Thymus (tissue), 11 donors: Measurements from ENCODE around the gene ZNF208. TPM values are rescaled to one million over a fixed set of nuclear protein-coding genes. Genes with fewer than 3 reads are reported as not detected.
"Not testable (repeated sequence)": the region's sequence is repeated elsewhere in the genome, so short reads cannot be mapped to it uniquely, and the experiment has no call there.

Source experiments
- DNase-seq, 9 donors: peaks; one replicate each; pipeline ENCODE4 v3.0.0-alpha.2; 2013; ENCODE audit warnings: low spot score in 9 of 9, low read depth in 6 of 9, missing footprints in 1 of 9
- H3K27ac ChIP-seq, 2 donors: one replicate each; pipeline ENCODE4 v1.5.1; 2013; ENCODE audit warnings: control low read depth in 1 of 2, low read depth in 1 of 2, low read length in 1 of 2, mild to moderate bottlenecking in 1 of 2, moderate library complexity in 1 of 2
- H3K27me3 ChIP-seq, 2 donors: one replicate each; pipeline ENCODE4 v1.5.1; 2013; ENCODE audit warnings: low read length in 1 of 2; ENCODE audit not compliant: control insufficient read depth in 2 of 2, insufficient read depth in 1 of 2
- H3K36me3 ChIP-seq, 2 donors: one replicate each; pipeline ENCODE4 v1.5.1; 2013; ENCODE audit warnings: low read length in 1 of 2, mild to moderate bottlenecking in 1 of 2, moderate library complexity in 1 of 2; ENCODE audit not compliant: control insufficient read depth in 2 of 2, insufficient read depth in 2 of 2
- H3K4me1 ChIP-seq, 2 donors: one replicate each; pipeline ENCODE4 v1.5.1; 2013; ENCODE audit warnings: low read length in 2 of 2; ENCODE audit not compliant: control insufficient read depth in 2 of 2, insufficient read depth in 2 of 2
- H3K4me3 ChIP-seq, 2 donors: one replicate each; pipeline ENCODE4 v1.5.1; 2013; ENCODE audit warnings: low read length in 2 of 2, control low read depth in 1 of 2, mild to moderate bottlenecking in 1 of 2
- H3K9me3 ChIP-seq, 2 donors: one replicate each; pipeline ENCODE4 v1.5.1; 2013; ENCODE audit warnings: low read length in 1 of 2, mild to moderate bottlenecking in 1 of 2; ENCODE audit not compliant: control insufficient read depth in 2 of 2, insufficient read depth in 1 of 2
- WGBS: extraction: QIAGEN DNeasy Blood & Tissue Kit; methylation state at CpG from one replicate; pipeline ENCODE4 v1.1.7; 2013; 5-methylcytosine and 5-hydroxymethylcytosine counted together
- polyA plus RNA-seq: library from polyadenylated mRNA; stranded (reverse); fragments of 200-250 nt; gene quantifications from one replicate; pipeline ENCODE4 v1.2.3, GENCODE V29; 2013
- total RNA-seq: library from RNA; stranded (reverse); fragments of 120-200 nt; gene quantifications from one replicate; pipeline ENCODE4 v1.2.4, GENCODE V29; 2013
- donor health status: healthy.

Gene ZNF208
- total and polyA plus RNA-seq, 2 donors = 0.14 to 0.23 TPM

- Histone ChIP-seq H3K36me3 (no peaks in the 10 kb centered on the region), H3K4me1 (no peaks in the 10 kb centered on the region), H3K27ac (no peak overlapping the region), H3K4me3 (no peak overlapping the region), H3K9me3 (peaks cover 3 to 5% of the 10 kb centered on the region in 2 donors), H3K27me3 (no peaks in the 10 kb centered on the region)
- WGBS = 99% methylated on average over 3 of the region's 3 CpGs
- no peak for DNase-seq
These were observed 108.9 kb downstream of the ZNF208 start for GRCh38 chr19:21901861-21902260.

- Histone ChIP-seq H3K4me3 (no peak overlapping the region), H3K4me1 (no peaks in the 10 kb centered on the region), H3K36me3 (no peaks in the 10 kb centered on the region), H3K27me3 (no peaks in the 10 kb centered on the region), H3K27ac (no peak overlapping the region), H3K9me3 (peaks cover 3 to 5% of the 10 kb centered on the region in 2 donors)
- no peak for DNase-seq
- WGBS = 98% methylated on average over 1 of the region's 1 CpG
These were observed 110.3 kb downstream of the ZNF208 start for GRCh38 chr19:21900401-21900800.

DNA sequence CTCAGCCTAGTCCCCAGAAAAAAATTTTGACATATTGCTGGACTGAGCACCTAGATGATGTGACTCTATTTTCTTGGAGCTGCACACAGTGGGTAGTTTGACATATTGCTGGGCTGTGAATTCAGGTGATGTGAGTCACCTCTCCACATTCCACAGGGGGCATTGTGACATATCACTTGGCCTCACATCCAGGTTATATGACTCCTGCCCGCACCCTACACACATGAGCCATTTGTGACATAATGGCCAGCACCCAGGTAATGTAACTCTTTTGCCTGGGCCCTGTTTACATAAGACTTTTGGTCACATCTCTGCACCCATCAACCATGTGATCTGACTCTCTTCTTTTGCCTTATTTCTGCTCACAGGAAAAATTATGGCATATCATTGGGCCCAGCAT, 119.7 kb downstream of the ZNF208 start:
- Histone ChIP-seq H3K36me3 (no peaks in the 10 kb centered on the region), H3K4me1 (no peaks in the 10 kb centered on the region), H3K4me3 (no peak overlapping the region), H3K27me3 (no peaks in the 10 kb centered on the region), H3K27ac (no peak overlapping the region), H3K9me3 (peaks cover 0 to 3% of the 10 kb centered on the region in 2 donors)
- WGBS = 94% methylated on average over 1 of the region's 1 CpG
- DNase-seq = no peak

DNA sequence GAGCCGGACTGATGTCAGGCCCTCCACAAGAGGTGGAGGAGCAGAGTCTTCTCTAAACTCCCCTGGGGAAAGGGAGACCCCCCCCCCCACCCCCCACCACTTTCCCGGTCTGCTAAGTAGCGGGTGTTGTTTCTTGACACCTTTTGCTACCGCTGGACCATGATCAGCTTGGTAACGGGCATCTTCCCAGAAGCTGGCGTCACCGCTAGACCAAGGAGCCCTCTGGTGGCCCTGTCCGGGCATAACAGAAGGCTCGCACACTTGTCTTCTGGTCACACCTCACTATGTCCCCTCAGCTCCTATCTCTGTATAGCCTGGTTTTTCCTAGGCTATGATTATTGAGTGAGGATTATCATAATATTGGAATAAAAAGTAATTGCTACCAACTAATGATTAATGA, 120.7 kb downstream of the ZNF208 start:
- H3K4me3 ChIP-seq, H3K27ac ChIP-seq, H3K9me3 ChIP-seq, DNase-seq, H3K27me3 ChIP-seq, H3K36me3 ChIP-seq, H3K4me1 ChIP-seq: not testable (repeated sequence)
- WGBS = 21% methylated on average over 9 of the region's 9 CpGs

GRCh38 chr19:21885516-21885915, 125.2 kb downstream of the ZNF208 start:
- WGBS = 85% methylated on average over 2 of the region's 2 CpGs
- H3K27ac ChIP-seq, H3K4me1 ChIP-seq, H3K36me3 ChIP-seq, H3K9me3 ChIP-seq, DNase-seq, H3K27me3 ChIP-seq, H3K4me3 ChIP-seq: not testable (repeated sequence)

- DNase-seq, H3K36me3 ChIP-seq, H3K9me3 ChIP-seq, H3K27me3 ChIP-seq, H3K4me1 ChIP-seq, H3K4me3 ChIP-seq, H3K27ac ChIP-seq: not testable (repeated sequence)
- 94% methylated on average over 8 of the region's 8 CpGs for WGBS
These were observed 126.0 kb downstream of the ZNF208 start for GRCh38 chr19:21884786-21885185.

DNA sequence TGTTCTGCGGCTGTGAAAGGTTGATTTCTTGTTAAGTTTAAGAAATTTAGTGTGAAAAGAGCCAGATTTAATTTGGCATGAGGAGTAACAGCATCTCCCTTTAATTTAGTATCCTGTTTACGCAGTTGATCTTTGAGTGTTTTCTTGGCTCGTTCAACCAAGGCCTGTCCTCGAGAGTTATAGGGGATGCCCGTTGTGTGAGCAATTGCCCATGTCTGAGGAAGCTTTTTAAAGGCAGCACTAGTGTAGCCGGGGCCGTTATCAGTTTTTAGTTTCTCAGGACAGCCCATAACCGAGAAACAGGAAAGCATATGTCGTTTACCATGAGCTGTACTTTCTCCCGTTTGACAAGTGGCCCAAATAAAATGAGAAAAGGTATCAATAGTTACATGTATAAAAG, 127.2 kb downstream of the ZNF208 start:
- H3K9me3 ChIP-seq = peaks cover 1 to 8% of the 10 kb centered on the region in 2 donors
- no peak overlapping the region for H3K27ac ChIP-seq
- H3K4me1 ChIP-seq = no peaks in the 10 kb centered on the region
- WGBS = 78% methylated on average over 10 of the region's 10 CpGs
- no peaks in the 10 kb centered on the region for H3K36me3 ChIP-seq
- no peak for DNase-seq
- no peaks in the 10 kb centered on the region for H3K27me3 ChIP-seq
- H3K4me3 ChIP-seq = no peak overlapping the region

Other genes starting within 250 kb of the ZNF208 start
- 14.7 TPM for gene ZNF100, start 243.4 kb downstream of the ZNF208 start, total RNA-seq
- 5.3 TPM for gene ZNF100, start 243.4 kb downstream of the ZNF208 start, polyA plus RNA-seq
- 21.0 TPM for gene ZNF43, start 174.8 kb downstream of the ZNF208 start, total RNA-seq
- gene ZNF43, start 174.8 kb downstream of the ZNF208 start, polyA plus RNA-seq = 14.1 TPM
- gene ZNF257, start 41.5 kb upstream of the ZNF208 start, total RNA-seq = 4.9 TPM
- 2.9 TPM for gene ZNF257, start 41.5 kb upstream of the ZNF208 start, polyA plus RNA-seq
- gene ZNF676, start 186.0 kb upstream of the ZNF208 start, total RNA-seq = 0.09 TPM
- 0.07 TPM for gene ZNF676, start 186.0 kb upstream of the ZNF208 start, polyA plus RNA-seq